ENCODE results near the gene NPTX1. TPM values are rescaled to one million over a fixed set of nuclear protein-coding genes. Genes with fewer than 3 reads are reported as not detected.

The NPTX1 gene
- total and polyA plus RNA-seq, 2 of the 13 experiments (the other 11 are each of a cell fraction or from before 2014, with no cell fraction given) = 0.01 TPM; not detected in 1

GRCh38 chr17:80451104-80451775 is 25.2 kb downstream of the NPTX1 start:
- in situ Hi-C loops (cut with HindIII; ENCODE audit: extremely low pct_ligation_motif_present, low pct_unique_long_range_greater_than_20kb) = no loop called here
- no TSS peak for BruUV-seq (replicated peaks)
- H3K27ac ChIP-seq (ENCODE audit: extremely low read length, insufficient read depth, low read length) = no peak overlapping the region
- 29% methylated on average over 9 of the region's 9 CpGs for WGBS (ENCODE audit: low lambda C conversion rate)
- FAIRE-seq (no peak), ATAC-seq (no peak), DNase-seq (ENCODE audit: low spot score) (no peak)
- no peak for TF ChIP-seq CEBPG (CRISPR knock-in tag; IDR thresholded peaks at IDR 0.05)
- TF ChIP-seq RBAK (CRISPR knock-in tag; IDR thresholded peaks at IDR 0.05) = peak; percentile 89
- H3K9ac ChIP-seq (ENCODE audit: insufficient read depth, low read depth, low read length) = no peak overlapping the region
- H3K9me3 ChIP-seq (ENCODE audit: low read length) = no peaks in the 10 kb centered on the region
- no peak overlapping the region for H3K4me2 ChIP-seq (ENCODE audit: low read depth, low read length)
- peaks cover 37% of the 10 kb centered on the region for H3K4me1 ChIP-seq (ENCODE audit: insufficient read depth, low read length)
- peaks cover 11 to 42% of the 10 kb centered on the region in 2 experiments; a peak in 4 of 5 replicates for H3K27me3 ChIP-seq (ENCODE audit: control insufficient read depth in 1 of 2, insufficient read depth in 2 of 2, low read length in 2 of 2)
- H3K36me3 ChIP-seq (replicated peaks in 1 of 2; ENCODE audit: control insufficient read depth in 1 of 2, insufficient read depth in 2 of 2, low read length in 2 of 2) = no peaks in the 10 kb centered on the region
- H4K20me1 ChIP-seq (ENCODE audit: insufficient read depth, low read length) = no peaks in the 10 kb centered on the region
- no peak overlapping the region for H3K4me3 ChIP-seq (replicated peaks in 1 of 3; ENCODE audit: insufficient read depth in 1 of 3, low read depth in 2 of 3, low read length in 3 of 3)
- H2AFZ ChIP-seq (ENCODE audit: low read length) = no peak overlapping the region
- H3K79me2 ChIP-seq (ENCODE audit: insufficient read depth, low read length) = no peaks in the 10 kb centered on the region
- intact Hi-C loops (cut with micrococcal nuclease; ENCODE audit: unreplicated experiment) = no loop called here
- POLR2A ChIA-PET = no interaction called here
- CTCF ChIA-PET (ENCODE audit: low intra/inter-chr PET ratio, low total read pairs) = no interaction called here

GRCh38 chr17:80449930-80450576 is 26.4 kb downstream of the NPTX1 start:
- in situ Hi-C loops (cut with HindIII; ENCODE audit: extremely low pct_ligation_motif_present, low pct_unique_long_range_greater_than_20kb) = no loop called here
- no TSS peak for BruUV-seq (replicated peaks)
- no peak for ATAC-seq
- 24% methylated on average over 17 of the region's 18 CpGs for WGBS (ENCODE audit: low lambda C conversion rate)
- ChIA-PET POLR2A (no interaction called here), CTCF (ENCODE audit: low intra/inter-chr PET ratio, low total read pairs) (no interaction called here)
- Histone ChIP-seq H3K79me2 (ENCODE audit: insufficient read depth, low read length) (no peaks in the 10 kb centered on the region), H3K27me3 (ENCODE audit: control insufficient read depth in 1 of 2, insufficient read depth in 2 of 2, low read length in 2 of 2) (peaks cover 11 to 42% of the 10 kb centered on the region in 2 experiments; a peak in 3 of 5 replicates), H2AFZ (ENCODE audit: low read length) (no peak overlapping the region), H3K27ac (ENCODE audit: extremely low read length, insufficient read depth, low read length) (no peak overlapping the region), H4K20me1 (ENCODE audit: insufficient read depth, low read length) (no peaks in the 10 kb centered on the region), H3K4me3 (replicated peaks in 1 of 3; ENCODE audit: insufficient read depth in 1 of 3, low read depth in 2 of 3, low read length in 3 of 3) (no peak overlapping the region), H3K4me2 (ENCODE audit: low read depth, low read length) (no peak overlapping the region), H3K9me3 (ENCODE audit: low read length) (no peaks in the 10 kb centered on the region), H3K9ac (ENCODE audit: insufficient read depth, low read depth, low read length) (no peak overlapping the region), H3K4me1 (ENCODE audit: insufficient read depth, low read length) (peaks cover 27% of the 10 kb centered on the region), H3K36me3 (replicated peaks in 1 of 2; ENCODE audit: control insufficient read depth in 1 of 2, insufficient read depth in 2 of 2, low read length in 2 of 2) (no peaks in the 10 kb centered on the region)
- no peak for FAIRE-seq
- DNase-seq (ENCODE audit: low spot score) = no peak
- no peak for TF ChIP-seq SP5 (CRISPR knock-in tag; IDR thresholded peaks at IDR 0.05; ENCODE audit: borderline replicate concordance, low read depth)
- TF ChIP-seq ZBTB26 (CRISPR knock-in tag; IDR thresholded peaks at IDR 0.05; ENCODE audit: borderline replicate concordance) = no peak
- no peak for TF ChIP-seq ZSCAN20 (CRISPR knock-in tag; IDR thresholded peaks at IDR 0.05; ENCODE audit: borderline replicate concordance)
- TF ChIP-seq, protein P1, sequence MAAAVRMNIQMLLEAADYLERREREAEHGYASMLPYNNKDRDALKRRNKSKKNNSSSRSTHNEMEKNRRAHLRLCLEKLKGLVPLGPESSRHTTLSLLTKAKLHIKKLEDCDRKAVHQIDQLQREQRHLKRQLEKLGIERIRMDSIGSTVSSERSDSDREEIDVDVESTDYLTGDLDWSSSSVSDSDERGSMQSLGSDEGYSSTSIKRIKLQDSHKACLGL (CRISPR knock-in tag; IDR thresholded peaks at IDR 0.05) = no peak
- no peak for TF ChIP-seq U2AF2 (IDR thresholded peaks at IDR 0.05; ENCODE audit: low read depth, low read length)
- TF ChIP-seq SMARCC2 (IDR thresholded peaks at IDR 0.05) = no peak
- TF ChIP-seq, protein P2, sequence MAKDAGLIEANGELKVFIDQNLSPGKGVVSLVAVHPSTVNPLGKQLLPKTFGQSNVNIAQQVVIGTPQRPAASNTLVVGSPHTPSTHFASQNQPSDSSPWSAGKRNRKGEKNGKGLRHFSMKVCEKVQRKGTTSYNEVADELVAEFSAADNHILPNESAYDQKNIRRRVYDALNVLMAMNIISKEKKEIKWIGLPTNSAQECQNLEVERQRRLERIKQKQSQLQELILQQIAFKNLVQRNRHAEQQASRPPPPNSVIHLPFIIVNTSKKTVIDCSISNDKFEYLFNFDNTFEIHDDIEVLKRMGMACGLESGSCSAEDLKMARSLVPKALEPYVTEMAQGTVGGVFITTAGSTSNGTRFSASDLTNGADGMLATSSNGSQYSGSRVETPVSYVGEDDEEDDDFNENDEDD (CRISPR knock-in tag; IDR thresholded peaks at IDR 0.05; ENCODE audit: borderline replicate concordance) = no peak
- intact Hi-C loops (cut with micrococcal nuclease; ENCODE audit: unreplicated experiment) = no loop called here
